T-helper 1 cell treated with Interleukin-12 subunit alpha and Interleukin-12 subunit beta and Interleukin-4 antibody, amounts not matched to agents 30 μg/mL and 1 μg/mL, for 36 hours (primary cell): ENCODE data around the gene CSF3R.

Experiments
- H3K27ac Mint-ChIP-seq: one replicate; pipeline ENCODE4 v1.8.0; 2021; ENCODE audit warnings: mild to moderate bottlenecking, mixed read lengths
- H3K27me3 Mint-ChIP-seq: one replicate; pipeline ENCODE4 v1.8.0; 2021; ENCODE audit warnings: low read depth, mixed read lengths
- H3K36me3 Mint-ChIP-seq: one replicate; pipeline ENCODE4 v1.8.0; 2021; ENCODE audit warnings: low read depth, mixed read lengths
- H3K4me1 Mint-ChIP-seq: one replicate; pipeline ENCODE4 v1.8.0; 2021; ENCODE audit warnings: low read depth, mixed read lengths
- H3K4me3 Mint-ChIP-seq: one replicate; pipeline ENCODE4 v1.8.0; 2021; ENCODE audit warnings: mild to moderate bottlenecking, moderate library complexity, mixed read lengths
- H3K9me3 Mint-ChIP-seq: one replicate; pipeline ENCODE4 v1.8.0; 2021; ENCODE audit warnings: mixed read lengths

The CSF3R gene

DNA sequence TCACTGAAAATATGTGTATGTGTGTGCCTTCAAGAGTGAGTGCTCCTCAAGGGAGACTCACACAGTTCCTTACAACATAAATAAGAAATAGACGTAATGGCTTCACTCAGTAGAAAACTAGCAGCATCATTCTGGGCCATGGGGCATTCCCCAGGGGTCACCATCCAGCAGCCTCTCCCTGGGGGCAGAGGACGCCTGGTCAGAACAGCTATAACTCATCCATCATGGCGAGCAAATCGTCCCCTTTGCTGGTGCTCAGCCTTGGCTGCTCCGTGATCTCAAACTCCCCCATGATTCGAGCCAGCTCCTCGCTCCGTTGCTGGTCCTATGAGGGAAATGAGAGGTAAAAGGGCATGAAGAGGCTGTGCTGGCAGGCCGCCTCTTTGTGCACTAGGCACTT lies 64.8 kb downstream of the CSF3R start:
- no peak overlapping the region for H3K4me3 Mint-ChIP-seq
- H3K27ac Mint-ChIP-seq, result no peak overlapping the region

More for the DNA sequence above, 64.8 kb downstream of the CSF3R start:
- Mint-ChIP-seq H3K9me3 (no peaks in the 10 kb centered on the region), H3K4me1 (peaks cover 14% of the 10 kb centered on the region), H3K36me3 (no peaks in the 10 kb centered on the region), H3K27me3 (no peaks in the 10 kb centered on the region)
